ENCODE results near the gene RAI2. TPM values are rescaled to one million over a fixed set of nuclear protein-coding genes. Genes with fewer than 3 reads are reported as not detected.

Gene RAI2
- total RNA-seq (2022): 0.16 and 0.18 TPM in 2 replicates
- percentile 7 among the genes with signal in this experiment for Bru-seq, nascent RNA
- percentile 13 among the genes with signal in this experiment for BruChase-seq, experiment 1, labeled RNA remaining after a 2-hour chase
- BruChase-seq, experiment 2, labeled RNA remaining after a 6-hour chase: percentile 8 among the genes with signal in this experiment
- long read RNA-seq: 0 reads

- Mint-ChIP-seq H3K27me3 (ENCODE audit: insufficient read depth, unreplicated experiment) (peaks cover 29% of the 10 kb centered on the region), H3K9me3 (ENCODE audit: unreplicated experiment) (no peaks in the 10 kb centered on the region), H3K4me3 (ENCODE audit: unreplicated experiment) (peak within 1 kb of the TSS; percentile 67), H3K27ac (ENCODE audit: unreplicated experiment) (no peak within 1 kb of the TSS), H3K36me3 (ENCODE audit: insufficient read depth, unreplicated experiment) (no peaks in the 10 kb centered on the region), H3K4me1 (ENCODE audit: low read depth, unreplicated experiment) (no peaks in the 10 kb centered on the region)
- Histone ChIP-seq H3K9me3 (no peaks in the 10 kb centered on the region), H3K27me3 (replicated peaks; ENCODE audit: control insufficient read depth, insufficient read depth, low read length) (no peaks in the 10 kb centered on the region), H3K4me3 (ENCODE audit: low read depth, low read length) (peak within 1 kb of the TSS; percentile 33), H3K36me3 (ENCODE audit: control insufficient read depth, insufficient read depth, low read length) (no peaks in the 10 kb centered on the region), H3K4me1 (no peaks in the 10 kb centered on the region)
- TF ChIP-seq CTCF (IDR thresholded peaks at IDR 0.05; ENCODE audit: insufficient read depth in 1 of 2, low read depth in 1 of 2, low read length in 1 of 2, severe bottlenecking in 1 of 2, unreplicated experiment in 1 of 2): no peak
- DNase-seq: peak in 1 of 2 experiments; percentile 32
- ChIA-PET CTCF (no interaction called here), POLR2A (no interaction called here)
- BruUV-seq (replicated peaks): no TSS peak
- intact Hi-C loops (cut with micrococcal nuclease; ENCODE audit: unreplicated experiment): no loop called here
Observed at GRCh38 chrX:17860811-17861488, at the start of gene RAI2. Gene RAI2, minus strand, starts transcription at chrX:17861298. Its CDS starts 59,288 bp downstream, at chrX:17802010.

GRCh38 chrX:17888421-17888820 is 27.3 kb upstream of the RAI2 start:
- Mint-ChIP-seq H3K27me3 (ENCODE audit: insufficient read depth, unreplicated experiment) (peaks cover 18% of the 10 kb centered on the region), H3K27ac (ENCODE audit: unreplicated experiment) (no peak overlapping the region), H3K36me3 (ENCODE audit: insufficient read depth, unreplicated experiment) (no peaks in the 10 kb centered on the region), H3K4me1 (ENCODE audit: low read depth, unreplicated experiment) (no peaks in the 10 kb centered on the region), H3K4me3 (ENCODE audit: unreplicated experiment) (no peak overlapping the region), H3K9me3 (ENCODE audit: unreplicated experiment) (no peaks in the 10 kb centered on the region)
- TF ChIP-seq CTCF (IDR thresholded peaks at IDR 0.05; ENCODE audit: insufficient read depth in 1 of 2, low read depth in 1 of 2, low read length in 1 of 2, severe bottlenecking in 1 of 2, unreplicated experiment in 1 of 2): peak in 1 of 2 experiments; percentile 10
- Histone ChIP-seq H3K4me3 (ENCODE audit: low read depth, low read length) (no peak overlapping the region), H3K4me1 (no peaks in the 10 kb centered on the region), H3K36me3 (ENCODE audit: control insufficient read depth, insufficient read depth, low read length) (no peaks in the 10 kb centered on the region), H3K27me3 (replicated peaks; ENCODE audit: control insufficient read depth, insufficient read depth, low read length) (no peaks in the 10 kb centered on the region), H3K9me3 (no peaks in the 10 kb centered on the region)
- CTCF ChIA-PET: no interaction called here
- POLR2A ChIA-PET: no interaction called here
- intact Hi-C loops (cut with micrococcal nuclease; ENCODE audit: unreplicated experiment): no loop called here
- no peak for DNase-seq
- no TSS peak for BruUV-seq (replicated peaks)

GRCh38 chrX:17882680-17883079 is 21.6 kb upstream of the RAI2 start:
- Mint-ChIP-seq H3K9me3 (ENCODE audit: unreplicated experiment) (no peaks in the 10 kb centered on the region), H3K27ac (ENCODE audit: unreplicated experiment) (no peak overlapping the region), H3K27me3 (ENCODE audit: insufficient read depth, unreplicated experiment) (peaks cover 30% of the 10 kb centered on the region), H3K36me3 (ENCODE audit: insufficient read depth, unreplicated experiment) (no peaks in the 10 kb centered on the region), H3K4me3 (ENCODE audit: unreplicated experiment) (no peak overlapping the region), H3K4me1 (ENCODE audit: low read depth, unreplicated experiment) (no peaks in the 10 kb centered on the region)
- ChIA-PET POLR2A (no interaction called here), CTCF (no interaction called here)
- H3K36me3 ChIP-seq (ENCODE audit: control insufficient read depth, insufficient read depth, low read length): no peaks in the 10 kb centered on the region
- no peak for DNase-seq
- no TSS peak for BruUV-seq (replicated peaks)
- H3K9me3 ChIP-seq: no peaks in the 10 kb centered on the region
- H3K27me3 ChIP-seq (replicated peaks; ENCODE audit: control insufficient read depth, insufficient read depth, low read length): no peaks in the 10 kb centered on the region
- no peak overlapping the region for H3K4me3 ChIP-seq (ENCODE audit: low read depth, low read length)
- no peaks in the 10 kb centered on the region for H3K4me1 ChIP-seq
- no peak for TF ChIP-seq CTCF (IDR thresholded peaks at IDR 0.05; ENCODE audit: insufficient read depth in 1 of 2, low read depth in 1 of 2, low read length in 1 of 2, severe bottlenecking in 1 of 2, unreplicated experiment in 1 of 2)
- intact Hi-C loops (cut with micrococcal nuclease; ENCODE audit: unreplicated experiment): no loop called here
